NB4 (cell line): Measurements from ENCODE around the gene CTDNEP1.

Experiments used
- CTCF ChIP-seq: IDR thresholded peaks from one replicate; pipeline ENCODE4 v1.5.1; 2012; ENCODE audit warnings: low read depth, low read length
- POLR2A ChIP-seq: IDR thresholded peaks from 2 replicates; pipeline ENCODE4 v1.6.1; 2011; ENCODE audit warnings: mild to moderate bottlenecking; ENCODE audit not compliant: insufficient read length; ENCODE audit errors: extremely low read depth
- TF ChIP-seq, protein P1 (sequence below): IDR thresholded peaks from 2 replicates; pipeline ENCODE4 v1.6.1; 2011; ENCODE audit warnings: low read depth, low read length

GRCh38 chr17:7292194-7292593, 40.7 kb upstream of the CTDNEP1 start:
- TF ChIP-seq CTCF: no peak
- no peak for TF ChIP-seq POLR2A
- TF ChIP-seq, protein P1, sequence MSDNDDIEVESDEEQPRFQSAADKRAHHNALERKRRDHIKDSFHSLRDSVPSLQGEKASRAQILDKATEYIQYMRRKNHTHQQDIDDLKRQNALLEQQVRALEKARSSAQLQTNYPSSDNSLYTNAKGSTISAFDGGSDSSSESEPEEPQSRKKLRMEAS: no peak
